Prostate gland (tissue), 2 donors: ENCODE data around the gene SPEF1. TPM values are rescaled to one million over a fixed set of nuclear protein-coding genes. Genes with fewer than 3 reads are reported as not detected.
A peak's percentile ranks its signal among the peaks of the same experiment; 100 is the strongest.

Experiments
- DNase-seq: peaks from one replicate; pipeline ENCODE4 v3.0.0-alpha.2; 2019; ENCODE audit warnings: low spot score
- H3K27ac ChIP-seq, 2 donors: fragments of 200-600 bp; sonication (generic); 2 replicates each; pipeline ENCODE4 v1.5.1; 2017 to 2019
- H3K27me3 ChIP-seq: fragments of 200-600 bp; sonication (generic); replicated peaks from 2 replicates; pipeline ENCODE4 v1.5.1; 2019; ENCODE audit not compliant: insufficient read depth
- H3K36me3 ChIP-seq, 2 donors: fragments of 200-600 bp; sonication (generic); 1 replicate in 1 of 2; 2 replicates in 1 of 2; pipeline versions ENCODE4 v1.5.1 to v1.8.1; 2017 to 2019
- H3K4me1 ChIP-seq: fragments of 200-600 bp; sonication (generic); replicated peaks from 2 replicates; pipeline ENCODE4 v1.5.1; 2019
- H3K4me3 ChIP-seq, 2 donors: fragments of 200-600 bp; sonication (generic); 2 replicates each; pipeline ENCODE4 v1.5.1; 2017 to 2019
- H3K9me3 ChIP-seq: fragments of 200-600 bp; sonication (generic); 2 replicates; pipeline ENCODE4 v1.5.1; 2017
- POLR2A ChIP-seq: fragments of 450-650 bp; IDR thresholded peaks from one replicate; pipeline ENCODE4 v1.6.1; 2016; ENCODE audit warnings: antibody characterized with exemption, mild to moderate bottlenecking
- POLR2AphosphoS5 ChIP-seq: sonication (generic); formaldehyde crosslinking; IDR thresholded peaks from one replicate; pipeline ENCODE4 v1.6.1; 2017; ENCODE audit warnings: antibody characterized with exemption
- WGBS: methylation state at CpG from one replicate; pipeline ENCODE4 v1.1.5; 2018; 5-methylcytosine and 5-hydroxymethylcytosine counted together
- intact Hi-C: fragments of 100-400 bp; cut with DNase I; formaldehyde crosslinking; loops from one replicate; pipeline ENCODE4 v1.14.2; 2022
- total RNA-seq, 2 donors: library from RNA; depleted of rRNA; stranded (reverse); fragments of >200 nt; gene quantifications; one replicate each; pipeline ENCODE4 v1.1.0, GENCODE V29; 2016
- TF ChIP-seq, protein P1 (sequence below), 4 experiments: fragments of 200-600 bp in 2 of 4; fragments of 450-650 bp in 2 of 4; sonication (generic) in 2 of 4; IDR thresholded peaks; 1 replicate in 3 of 4; 2 replicates in 1 of 4; pipeline ENCODE4 v1.5.1; 2016 to 2019; ENCODE audit warnings: antibody characterized with exemption in 4 of 4, mild to moderate bottlenecking in 2 of 4, moderate library complexity in 2 of 4

Gene SPEF1
- total RNA-seq, 2 donors from 2014 or later: 1.6 TPM; not detected in 1

DNA sequence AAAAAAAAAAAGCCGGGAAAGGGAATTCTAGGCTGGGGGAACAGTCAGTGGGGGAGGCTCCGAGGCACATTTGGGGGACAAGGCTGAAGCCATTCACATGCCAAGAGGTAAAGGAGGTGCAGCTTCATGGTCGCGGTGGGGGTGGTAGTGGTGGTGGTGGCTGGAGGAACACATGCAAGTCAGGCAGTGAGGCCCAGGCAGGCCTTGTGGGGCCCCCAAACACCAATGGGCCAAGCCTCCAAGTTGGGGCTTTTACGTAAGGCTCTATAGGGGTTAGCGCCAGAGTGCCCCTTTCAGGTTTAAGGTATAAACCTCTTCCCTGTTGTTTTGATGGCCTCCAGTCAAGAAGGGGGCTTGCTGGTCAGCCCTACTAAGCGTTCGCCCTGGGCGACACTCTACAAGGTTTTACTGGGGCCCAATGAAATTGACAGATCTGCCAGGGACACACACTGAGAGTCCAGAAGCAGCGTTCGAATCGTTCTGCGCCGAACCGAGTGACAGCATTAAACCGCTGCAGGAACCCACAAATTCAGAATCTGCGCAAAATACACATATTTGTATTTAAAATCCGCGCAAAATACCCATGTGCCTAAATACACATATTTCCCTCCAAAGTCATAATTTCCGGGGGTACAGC, 38.3 kb upstream of the SPEF1 start:
- Histone ChIP-seq H3K4me1 (no peaks in the 10 kb centered on the region), H3K27me3 (no peaks in the 10 kb centered on the region), H3K9me3 (no peaks in the 10 kb centered on the region), H3K36me3 (peaks cover 0 to 6% of the 10 kb centered on the region in 2 donors), H3K4me3 (peak overlapping the region; percentile 59 to 63), H3K27ac (peak overlapping the region; percentile 99)
- TF ChIP-seq POLR2AphosphoS5 (no peak), POLR2A (no peak)
- TF ChIP-seq, protein P1, sequence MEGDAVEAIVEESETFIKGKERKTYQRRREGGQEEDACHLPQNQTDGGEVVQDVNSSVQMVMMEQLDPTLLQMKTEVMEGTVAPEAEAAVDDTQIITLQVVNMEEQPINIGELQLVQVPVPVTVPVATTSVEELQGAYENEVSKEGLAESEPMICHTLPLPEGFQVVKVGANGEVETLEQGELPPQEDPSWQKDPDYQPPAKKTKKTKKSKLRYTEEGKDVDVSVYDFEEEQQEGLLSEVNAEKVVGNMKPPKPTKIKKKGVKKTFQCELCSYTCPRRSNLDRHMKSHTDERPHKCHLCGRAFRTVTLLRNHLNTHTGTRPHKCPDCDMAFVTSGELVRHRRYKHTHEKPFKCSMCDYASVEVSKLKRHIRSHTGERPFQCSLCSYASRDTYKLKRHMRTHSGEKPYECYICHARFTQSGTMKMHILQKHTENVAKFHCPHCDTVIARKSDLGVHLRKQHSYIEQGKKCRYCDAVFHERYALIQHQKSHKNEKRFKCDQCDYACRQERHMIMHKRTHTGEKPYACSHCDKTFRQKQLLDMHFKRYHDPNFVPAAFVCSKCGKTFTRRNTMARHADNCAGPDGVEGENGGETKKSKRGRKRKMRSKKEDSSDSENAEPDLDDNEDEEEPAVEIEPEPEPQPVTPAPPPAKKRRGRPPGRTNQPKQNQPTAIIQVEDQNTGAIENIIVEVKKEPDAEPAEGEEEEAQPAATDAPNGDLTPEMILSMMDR (IDR thresholded peaks at IDR 0.05): no peak
- intact Hi-C loops: loop anchor here (1.0 to 2.0 kb wide), 2 partner anchors 27 to 33 kb away; partner anchors contain the start of genes CENPB and MAVS
- no peak for DNase-seq
- 61% methylated on average over 20 of the region's 20 CpGs for WGBS

DNA sequence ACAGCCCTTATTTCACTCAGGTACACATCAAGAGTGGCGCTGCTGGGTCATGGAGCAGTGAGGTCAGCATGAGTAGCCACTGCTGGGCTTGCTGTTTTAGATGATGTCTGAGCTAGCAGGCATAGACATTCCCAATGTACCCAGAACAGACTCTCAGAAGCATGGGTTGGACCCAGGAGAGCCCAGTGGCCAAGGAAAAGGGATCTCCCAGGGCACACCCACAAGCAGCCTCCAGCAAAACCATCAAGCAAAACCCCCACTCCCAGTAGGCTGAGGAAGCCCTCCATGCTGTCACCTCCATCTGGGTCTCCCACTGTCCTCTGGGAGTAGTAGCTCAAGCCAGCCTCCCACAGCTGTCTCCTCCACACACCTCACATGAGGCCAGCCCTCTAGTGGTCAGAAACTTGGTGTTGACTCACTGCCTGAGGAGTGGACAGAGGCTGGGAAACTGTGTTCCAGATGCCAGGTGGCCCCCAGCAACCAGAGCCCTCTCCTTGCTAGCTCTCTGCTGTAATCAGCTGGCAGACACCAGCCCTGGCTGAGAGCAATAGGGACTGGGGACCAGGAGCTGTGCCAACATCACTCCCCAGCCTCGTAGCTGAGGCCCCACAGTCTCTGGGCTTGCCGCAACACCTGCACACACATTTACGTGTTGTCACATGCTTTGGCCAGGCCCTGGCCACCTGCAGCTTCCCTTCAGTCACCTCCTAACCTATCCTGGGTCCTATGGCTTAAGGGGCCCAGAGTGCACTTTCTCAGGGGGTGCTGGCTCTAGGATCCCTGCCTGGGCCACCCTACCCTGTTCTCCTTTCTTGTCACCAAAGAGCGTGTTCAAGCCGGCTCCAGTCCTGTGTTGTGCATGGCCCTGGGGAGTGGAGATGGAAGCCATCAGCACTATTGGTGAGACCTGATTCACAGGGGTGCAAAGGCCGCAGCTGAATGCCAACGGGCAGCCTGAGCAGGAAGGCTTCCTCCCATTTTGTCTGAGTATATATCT, 37.2 kb upstream of the SPEF1 start:
- peaks cover 0 to 6% of the 10 kb centered on the region in 2 donors for H3K36me3 ChIP-seq
- H3K27ac ChIP-seq: peak overlapping the region; percentile 8 to 99
- H3K4me3 ChIP-seq: no peak overlapping the region
- TF ChIP-seq POLR2A (no peak), POLR2AphosphoS5 (peak; percentile 13)
- TF ChIP-seq, protein P1 (IDR thresholded peaks at IDR 0.05): peak in 3 of 4 experiments; percentile 36 to 68 (median 59)
- H3K4me1 ChIP-seq: no peaks in the 10 kb centered on the region
- no peaks in the 10 kb centered on the region for H3K27me3 ChIP-seq
- intact Hi-C loops: no loop called here
- DNase-seq: peak; percentile 64
- H3K9me3 ChIP-seq: no peaks in the 10 kb centered on the region
- 78% methylated on average over 8 of the region's 8 CpGs for WGBS

DNA sequence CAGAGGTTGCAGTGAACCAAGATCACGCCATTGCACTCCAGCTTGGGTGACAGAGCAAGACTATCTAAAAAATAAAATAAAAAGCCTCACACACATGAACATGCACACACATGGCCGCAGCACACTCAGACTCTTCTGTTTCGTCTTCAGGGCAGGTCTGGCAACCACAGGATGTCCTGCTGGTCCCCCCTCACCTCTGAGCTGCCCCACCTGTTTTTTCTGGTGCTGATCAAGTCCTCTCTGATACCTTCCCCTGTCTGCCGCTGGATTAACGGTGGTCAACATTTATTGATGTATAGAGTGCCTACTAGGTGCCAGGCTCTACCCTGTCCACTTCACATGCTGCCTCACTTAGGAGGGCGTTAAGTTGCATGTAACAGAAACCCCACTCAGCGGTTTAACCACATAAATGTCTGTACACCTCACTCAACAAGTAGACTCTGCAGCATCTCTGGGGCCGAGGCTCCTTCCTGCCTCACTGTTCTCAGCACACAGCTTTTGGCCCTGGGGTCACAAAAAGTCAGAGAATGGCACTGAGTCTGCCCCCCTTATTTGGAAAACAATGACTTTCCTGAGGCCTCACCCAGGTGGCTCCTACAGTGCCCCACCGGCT, 34.6 kb upstream of the SPEF1 start:
- 77% methylated on average over 9 of the region's 9 CpGs for WGBS
- no peak for TF ChIP-seq POLR2A
- TF ChIP-seq, protein P1 (IDR thresholded peaks at IDR 0.05): no peak
- TF ChIP-seq POLR2AphosphoS5: no peak
- DNase-seq: no peak
- H3K27me3 ChIP-seq: no peaks in the 10 kb centered on the region
- no peaks in the 10 kb centered on the region for H3K9me3 ChIP-seq
- intact Hi-C loops: no loop called here
- no peak overlapping the region for H3K27ac ChIP-seq
- no peaks in the 10 kb centered on the region for H3K36me3 ChIP-seq
- H3K4me3 ChIP-seq: no peak overlapping the region
- peaks cover 5% of the 10 kb centered on the region for H3K4me1 ChIP-seq

DNA sequence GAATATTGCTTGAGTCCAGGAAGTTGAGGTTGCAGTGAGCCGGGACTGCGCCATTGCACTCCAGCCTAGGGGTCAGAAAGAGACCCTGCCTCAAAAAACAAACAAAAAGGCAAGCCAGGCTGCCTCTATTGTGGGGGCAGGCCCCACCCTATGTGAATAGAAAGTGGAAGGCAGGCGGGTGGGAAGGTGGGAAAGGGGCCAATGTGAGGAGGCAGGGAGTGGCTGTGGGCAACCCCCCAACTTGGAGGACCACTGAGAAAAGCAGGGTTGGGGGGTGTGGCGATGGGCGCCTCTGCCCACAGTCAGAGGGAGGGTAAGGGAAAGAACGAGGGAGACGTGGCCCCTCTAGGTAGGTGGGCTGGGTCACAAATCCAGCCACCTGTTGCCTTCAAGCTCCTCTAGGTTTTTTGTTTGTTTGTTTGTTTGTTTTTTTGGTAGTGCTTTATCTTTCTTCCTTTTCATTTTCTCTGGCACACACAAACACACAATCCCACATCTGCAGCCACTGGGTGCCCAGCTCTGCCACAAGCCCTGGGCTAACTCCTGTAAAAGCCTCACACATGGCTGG, 33.8 kb upstream of the SPEF1 start:
- intact Hi-C loops: no loop called here
- WGBS: 82% methylated on average over 7 of the region's 7 CpGs

More for the DNA sequence above, 33.8 kb upstream of the SPEF1 start:
- Histone ChIP-seq H3K27me3 (no peaks in the 10 kb centered on the region), H3K9me3 (no peaks in the 10 kb centered on the region), H3K36me3 (no peaks in the 10 kb centered on the region), H3K4me1 (peaks cover 5% of the 10 kb centered on the region), H3K27ac (no peak overlapping the region), H3K4me3 (no peak overlapping the region)
- TF ChIP-seq POLR2AphosphoS5: no peak
- TF ChIP-seq, protein P1 (IDR thresholded peaks at IDR 0.05): no peak
- no peak for TF ChIP-seq POLR2A
- no peak for DNase-seq
